CD4-positive, alpha-beta T cell treated with Interferon gamma for 1 hour (primary cell): Measurements from ENCODE around the gene SNAPC3.
"Not testable (repeated sequence)": the region's sequence is repeated elsewhere in the genome, so short reads cannot be mapped to it uniquely, and the experiment has no call there.

Source experiments
- DNase-seq: peaks from one replicate; pipeline ENCODE4 v3.0.0-alpha.2; 2020

SNAPC3 gene

DNA sequence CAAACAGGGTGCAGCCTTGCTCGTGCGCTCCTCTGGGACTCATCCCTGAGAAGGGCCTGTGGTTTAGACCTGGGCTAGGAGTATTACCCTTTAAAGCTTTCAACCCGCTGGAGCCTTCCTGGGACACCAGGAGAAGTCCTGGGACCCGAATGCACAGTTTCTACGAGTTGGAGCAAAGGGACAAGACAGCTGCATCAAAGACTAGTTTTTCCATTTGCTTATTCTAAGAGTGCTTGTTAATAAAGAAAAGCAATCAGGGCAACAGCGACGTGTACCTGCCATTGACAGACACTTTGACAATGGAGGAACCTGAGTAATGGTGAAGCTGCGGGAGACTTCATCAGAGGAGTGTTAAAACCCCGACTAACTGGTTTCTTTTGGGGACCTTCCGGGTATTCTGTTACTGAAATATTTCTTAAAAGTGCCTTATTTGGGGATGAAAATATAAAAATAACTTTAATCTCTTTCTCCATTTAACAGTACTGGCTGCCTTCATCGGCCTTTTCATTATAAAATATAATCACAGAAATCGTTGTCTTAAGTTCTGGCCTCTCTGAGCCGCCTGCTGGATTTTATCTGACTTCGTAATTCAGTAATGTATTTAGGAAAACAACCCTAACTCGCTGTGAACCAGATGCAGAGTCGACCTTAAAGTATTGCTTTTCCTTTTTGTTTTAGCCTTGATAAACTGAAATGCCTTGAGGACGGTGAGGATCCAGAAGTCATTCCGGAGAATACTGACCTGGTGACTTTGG, 732 bp downstream of the SNAPC3 start:
- no peak for DNase-seq

- DNase-seq = no peak
Measured at GRCh38 chr9:15426019-15426418, 3.3 kb downstream of the SNAPC3 start.

GRCh38 chr9:15427702-15428101, 5.0 kb downstream of the SNAPC3 start:
- DNase-seq = not testable (repeated sequence)

- no peak for DNase-seq
Measured at GRCh38 chr9:15430920-15431844, 8.5 kb downstream of the SNAPC3 start.

- DNase-seq = no peak
Measured at GRCh38 chr9:15433191-15433590, 10.5 kb downstream of the SNAPC3 start.

GRCh38 chr9:15433661-15434060, 11.0 kb downstream of the SNAPC3 start:
- DNase-seq = no peak

- DNase-seq = no peak
Measured at GRCh38 chr9:15438891-15439290, 16.2 kb downstream of the SNAPC3 start.

GRCh38 chr9:15441841-15442240, 19.2 kb downstream of the SNAPC3 start:
- not testable (repeated sequence) for DNase-seq

GRCh38 chr9:15442264-15442663, 19.6 kb downstream of the SNAPC3 start:
- not testable (repeated sequence) for DNase-seq

DNA sequence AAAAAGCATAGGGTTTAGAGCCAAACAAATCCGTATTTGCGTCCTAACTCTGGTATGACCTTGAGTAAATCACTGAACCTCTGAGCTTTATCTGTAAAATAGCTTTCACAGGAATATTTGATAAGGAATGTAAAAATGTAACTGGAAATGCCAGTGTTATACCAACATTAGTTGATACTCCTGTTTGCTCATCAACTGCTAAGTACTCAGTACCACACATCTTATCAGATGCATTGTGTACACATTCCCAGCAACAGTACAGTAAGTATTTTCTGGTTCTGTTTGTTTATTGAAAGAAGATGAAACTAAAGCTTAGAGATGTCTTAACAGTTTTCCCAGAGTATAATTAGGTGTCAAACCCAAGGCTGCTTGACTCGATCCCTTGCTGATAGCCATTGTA, 21.5 kb downstream of the SNAPC3 start:
- DNase-seq = no peak

- no peak for DNase-seq
Measured at GRCh38 chr9:15453956-15454355, 31.3 kb downstream of the SNAPC3 start.

DNA sequence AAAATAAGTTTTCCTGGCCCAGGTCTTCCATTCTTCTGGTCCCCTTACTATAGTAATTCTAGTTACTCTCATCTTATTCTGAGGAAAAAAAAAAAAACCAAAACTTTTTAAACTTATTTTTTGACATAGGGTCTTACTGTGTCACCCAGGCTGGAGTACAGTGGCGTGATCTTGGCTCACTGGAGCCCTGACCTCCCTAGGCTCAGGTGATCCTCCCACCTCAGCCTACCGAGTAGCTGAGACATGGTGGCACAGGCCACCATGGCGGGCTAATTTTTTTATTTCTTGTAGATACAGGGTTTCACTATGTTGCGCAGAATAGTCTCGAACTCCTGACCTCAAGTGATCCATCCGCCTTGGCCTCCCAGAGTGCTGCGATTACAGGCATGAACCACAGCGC, 38.4 kb downstream of the SNAPC3 start:
- DNase-seq = no peak

- no peak for DNase-seq
Measured at GRCh38 chr9:15461601-15462000, 38.9 kb downstream of the SNAPC3 start.

DNA sequence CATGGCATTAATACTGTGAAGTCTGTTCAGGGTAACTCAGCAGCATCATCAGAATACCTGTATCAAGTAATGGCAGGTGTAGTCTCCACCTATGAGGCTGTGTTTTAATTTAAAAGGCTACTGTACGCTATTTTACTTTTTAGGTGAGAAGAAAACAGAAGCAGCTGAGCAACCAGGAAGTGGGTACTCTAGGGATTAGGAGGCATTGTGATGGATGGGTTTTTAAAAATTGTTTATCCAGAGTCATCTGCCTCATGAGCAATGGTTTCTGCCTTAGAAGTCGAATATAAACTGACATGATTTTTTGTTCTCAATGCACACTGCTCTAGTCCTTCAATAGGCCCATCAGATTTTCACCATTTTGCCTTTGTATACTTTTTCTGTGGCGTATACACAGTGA, 45.5 kb downstream of the SNAPC3 start:
- DNase-seq = no peak

GRCh38 chr9:15469406-15469805, 46.7 kb downstream of the SNAPC3 start:
- DNase-seq = no peak

GRCh38 chr9:15469862-15470261, 47.2 kb downstream of the SNAPC3 start:
- no peak for DNase-seq

DNA sequence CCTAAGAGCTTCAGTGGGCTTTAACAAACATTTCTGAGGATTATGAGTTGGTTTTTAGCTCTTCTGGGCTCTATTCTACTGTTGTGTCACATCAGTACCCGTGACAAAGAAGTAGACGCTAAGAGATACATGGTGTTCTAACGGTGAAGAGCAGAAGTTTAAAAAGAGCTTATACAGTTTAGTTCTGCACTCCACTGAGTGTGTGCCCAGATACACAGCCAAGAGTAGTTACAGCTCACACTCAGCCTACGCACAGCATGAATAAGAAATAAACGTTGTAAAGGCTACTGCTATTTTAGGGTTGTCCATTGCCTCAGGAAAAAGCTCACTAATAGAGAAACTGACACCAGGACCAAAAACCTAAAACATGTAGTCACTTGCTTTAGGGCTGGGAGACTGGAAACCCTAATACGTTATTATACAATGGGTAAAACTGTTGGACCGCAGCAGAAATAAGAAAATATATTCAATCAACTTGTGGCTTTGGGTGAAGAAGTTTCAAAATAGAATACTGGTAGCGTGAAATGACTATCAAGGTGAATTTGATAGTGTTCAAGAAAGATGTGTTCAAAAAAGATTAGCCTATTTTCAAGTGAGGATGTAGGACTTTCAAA, 53.4 kb downstream of the SNAPC3 start:
- DNase-seq = no peak

- no peak for DNase-seq
Measured at GRCh38 chr9:15480028-15480427, 57.4 kb downstream of the SNAPC3 start.

DNA sequence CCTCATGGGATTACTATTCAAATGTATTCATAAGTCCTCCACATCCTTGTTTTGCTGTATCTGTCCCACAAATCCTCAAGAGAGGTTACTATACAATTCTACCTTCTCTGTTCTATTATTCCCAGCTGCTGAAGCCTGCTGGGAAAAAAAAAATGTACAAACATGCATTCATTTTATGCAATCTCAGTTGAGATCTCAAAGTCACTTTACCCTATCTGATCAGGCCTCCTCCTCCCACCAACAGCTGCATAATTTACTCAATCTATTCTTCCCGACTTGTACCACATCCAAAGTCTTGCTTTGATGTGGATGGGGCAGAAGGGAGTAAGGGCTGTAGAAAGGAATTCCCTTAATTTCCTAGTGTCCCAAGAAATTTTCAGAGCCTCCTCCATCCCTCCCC, 59.5 kb downstream of the SNAPC3 start:
- no peak for DNase-seq

DNA sequence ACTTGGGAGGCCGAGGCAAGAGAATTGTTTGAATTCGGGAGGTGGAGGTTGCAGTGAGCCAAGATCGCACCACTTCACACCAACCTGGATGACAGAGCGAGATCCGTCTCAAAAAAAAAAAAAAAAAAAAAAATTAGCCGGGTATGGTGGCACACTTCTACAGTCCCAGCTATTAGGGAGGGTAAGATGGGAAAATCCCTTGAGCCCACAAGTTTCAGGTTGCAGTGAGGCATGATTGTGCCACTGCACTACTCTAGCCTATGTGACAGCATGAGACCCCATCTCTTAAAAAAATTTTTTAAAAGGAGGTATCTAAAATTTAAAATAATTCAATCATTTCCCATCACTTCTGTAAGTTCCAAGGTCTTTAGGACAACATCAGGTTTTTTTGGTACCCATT, 62.1 kb downstream of the SNAPC3 start:
- no peak for DNase-seq

- no peak for DNase-seq
Measured at GRCh38 chr9:15485836-15486666, 63.4 kb downstream of the SNAPC3 start.

DNA sequence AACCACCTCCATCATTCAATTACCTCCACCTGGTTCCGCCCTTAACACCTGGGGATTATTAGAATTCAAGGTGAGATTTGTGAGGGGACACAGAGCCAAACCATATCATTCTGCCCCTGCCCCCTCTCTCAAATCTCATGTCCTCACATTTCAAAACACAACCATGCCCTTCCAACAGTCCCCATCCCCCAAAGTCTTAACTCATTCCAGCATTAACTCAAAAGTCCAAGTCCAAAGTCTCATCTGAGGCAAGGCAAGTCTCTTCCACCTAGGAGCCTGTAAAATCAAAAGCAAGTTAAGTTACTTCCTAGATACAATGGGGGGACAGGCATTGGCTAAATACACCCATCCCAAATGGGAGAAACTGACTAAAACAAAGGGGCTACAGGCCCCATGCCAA, 69.3 kb downstream of the SNAPC3 start:
- DNase-seq = no peak
